Ascending aorta (tissue), 2 donors: ENCODE results near the gene SAAL1. TPM values are rescaled to one million over a fixed set of nuclear protein-coding genes. Genes with fewer than 3 reads are reported as not detected.

Experiments used
- DNase-seq, 2 donors: peaks; one replicate each; pipeline ENCODE4 v3.0.0-alpha.2; 2019; ENCODE audit warnings: low spot score in 2 of 2
- H3K27ac ChIP-seq, 2 donors: fragments of 200-600 bp; sonication (generic); one replicate each; pipeline ENCODE4 v1.5.1; 2016 to 2017; ENCODE audit warnings: mild to moderate bottlenecking in 1 of 2
- H3K27me3 ChIP-seq: fragments of 200-600 bp; sonication (generic); one replicate; pipeline ENCODE4 v1.5.1; 2017
- H3K36me3 ChIP-seq, 2 donors: fragments of 200-600 bp; sonication (generic); one replicate each; pipeline ENCODE4 v1.5.1; 2016
- H3K4me1 ChIP-seq, 2 donors: fragments of 200-600 bp; sonication (generic); one replicate each; pipeline ENCODE4 v1.5.1; 2016 to 2017; ENCODE audit warnings: mild to moderate bottlenecking in 1 of 2
- H3K4me3 ChIP-seq, 2 donors: fragments of 200-600 bp; sonication (generic); one replicate each; pipeline ENCODE4 v1.5.1; 2016 to 2017; ENCODE audit warnings: mild to moderate bottlenecking in 1 of 2
- H3K9me3 ChIP-seq, 2 donors: fragments of 200-600 bp; sonication (generic); one replicate each; pipeline ENCODE4 v1.5.1; 2016
- intact Hi-C: fragments of 100-400 bp; cut with DNase I; formaldehyde crosslinking; loops from one replicate; pipeline ENCODE4 v1.15.1; 2023
- total RNA-seq: library from RNA; depleted of rRNA; stranded (reverse); fragments of >200 nt; gene quantifications from one replicate; pipeline ENCODE4 v1.1.0, GENCODE V29; 2016
- TF ChIP-seq, protein P1 (sequence below), 3 experiments: fragments of 200-600 bp in 2 of 3; fragments of 450-650 bp in 1 of 3; sonication (generic) in 2 of 3; IDR thresholded peaks; one replicate each; pipeline ENCODE4 v1.5.1; 2016 to 2019; ENCODE audit warnings: antibody characterized with exemption in 3 of 3, mild to moderate bottlenecking in 1 of 3, moderate library complexity in 1 of 3

The SAAL1 gene
- total RNA-seq, 1 donor from 2014 or later, result 29.1 TPM

DNA sequence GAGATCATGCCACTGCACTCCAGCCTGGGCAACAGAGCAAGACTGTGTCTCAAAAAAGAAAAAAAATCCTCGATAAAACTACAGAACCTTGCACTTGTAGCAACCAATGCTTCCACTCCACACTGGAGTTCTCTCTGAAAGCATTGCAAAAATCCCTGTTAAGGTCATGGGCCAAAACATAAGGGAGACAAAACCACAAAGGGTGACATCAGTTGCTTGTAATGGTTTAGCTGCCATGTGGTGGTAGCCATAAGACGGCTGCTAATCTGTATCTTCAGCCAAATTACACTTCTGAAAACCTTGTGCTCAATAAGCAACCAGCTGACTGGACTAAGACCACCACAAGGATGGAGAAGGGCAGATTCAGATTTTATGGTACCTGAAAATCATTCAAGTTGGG is 39.3 kb downstream of the SAAL1 start:
- TF ChIP-seq, protein P1, sequence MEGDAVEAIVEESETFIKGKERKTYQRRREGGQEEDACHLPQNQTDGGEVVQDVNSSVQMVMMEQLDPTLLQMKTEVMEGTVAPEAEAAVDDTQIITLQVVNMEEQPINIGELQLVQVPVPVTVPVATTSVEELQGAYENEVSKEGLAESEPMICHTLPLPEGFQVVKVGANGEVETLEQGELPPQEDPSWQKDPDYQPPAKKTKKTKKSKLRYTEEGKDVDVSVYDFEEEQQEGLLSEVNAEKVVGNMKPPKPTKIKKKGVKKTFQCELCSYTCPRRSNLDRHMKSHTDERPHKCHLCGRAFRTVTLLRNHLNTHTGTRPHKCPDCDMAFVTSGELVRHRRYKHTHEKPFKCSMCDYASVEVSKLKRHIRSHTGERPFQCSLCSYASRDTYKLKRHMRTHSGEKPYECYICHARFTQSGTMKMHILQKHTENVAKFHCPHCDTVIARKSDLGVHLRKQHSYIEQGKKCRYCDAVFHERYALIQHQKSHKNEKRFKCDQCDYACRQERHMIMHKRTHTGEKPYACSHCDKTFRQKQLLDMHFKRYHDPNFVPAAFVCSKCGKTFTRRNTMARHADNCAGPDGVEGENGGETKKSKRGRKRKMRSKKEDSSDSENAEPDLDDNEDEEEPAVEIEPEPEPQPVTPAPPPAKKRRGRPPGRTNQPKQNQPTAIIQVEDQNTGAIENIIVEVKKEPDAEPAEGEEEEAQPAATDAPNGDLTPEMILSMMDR (IDR thresholded peaks at IDR 0.05), result no peak
- Histone ChIP-seq H3K9me3 (no peaks in the 10 kb centered on the region), H3K4me3 (no peak overlapping the region), H3K36me3 (no peaks in the 10 kb centered on the region), H3K27ac (no peak overlapping the region), H3K4me1 (no peaks in the 10 kb centered on the region), H3K27me3 (no peaks in the 10 kb centered on the region)
- intact Hi-C loops, result no loop called here
- DNase-seq, result no peak

DNA sequence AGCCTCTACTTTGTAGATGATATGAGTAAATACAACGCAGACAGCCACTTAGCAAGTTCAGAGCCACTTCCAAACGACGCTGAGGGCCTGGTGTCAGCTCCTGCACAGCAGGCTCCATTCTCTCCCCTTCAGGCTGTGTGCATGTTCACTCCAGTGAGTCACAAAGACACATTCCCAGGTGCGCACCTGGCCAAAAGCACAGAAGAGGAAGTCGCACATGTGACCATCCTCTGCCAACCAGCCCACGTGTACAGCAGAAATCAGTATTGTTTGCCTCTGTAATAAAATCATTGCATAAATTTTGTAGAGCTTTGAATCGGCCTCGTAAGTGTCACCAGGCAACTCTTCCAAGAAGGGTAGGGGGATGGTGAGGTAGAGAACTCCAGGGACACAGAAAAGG is 40.3 kb downstream of the SAAL1 start:
- Histone ChIP-seq H3K4me3 (no peak overlapping the region), H3K27me3 (no peaks in the 10 kb centered on the region), H3K36me3 (no peaks in the 10 kb centered on the region), H3K9me3 (no peaks in the 10 kb centered on the region), H3K4me1 (no peaks in the 10 kb centered on the region), H3K27ac (no peak overlapping the region)
- DNase-seq, result no peak
- intact Hi-C loops, result no loop called here
- TF ChIP-seq, protein P1 (IDR thresholded peaks at IDR 0.05), result no peak

DNA sequence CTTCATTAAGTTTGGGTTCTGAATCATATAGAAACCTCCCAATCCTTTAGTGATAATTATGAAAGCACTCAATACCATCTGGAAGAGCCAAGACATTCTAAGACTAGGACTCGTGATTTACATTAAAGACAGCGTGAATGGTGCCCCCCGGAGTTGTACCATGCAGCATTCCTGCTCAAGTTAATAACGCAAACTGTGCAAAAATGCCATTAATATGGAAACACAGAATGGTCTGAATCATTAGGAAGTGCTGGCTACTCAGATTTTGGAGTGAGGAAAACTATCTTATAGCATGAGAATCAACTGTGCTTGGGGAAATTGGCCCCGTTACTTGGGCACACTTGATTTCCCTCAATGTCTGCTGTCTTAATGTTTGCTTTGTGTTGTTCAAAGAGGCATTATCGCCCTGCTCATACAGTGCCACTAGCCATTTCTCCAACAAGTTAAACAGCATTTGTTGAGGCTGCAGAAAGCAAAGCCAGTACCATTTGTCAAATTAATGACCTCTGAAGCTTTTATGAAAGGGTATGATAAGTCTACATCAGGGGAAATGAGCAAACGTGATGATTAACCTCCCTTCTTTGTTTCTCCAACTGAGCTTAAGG is 41.3 kb downstream of the SAAL1 start:
- H3K9me3 ChIP-seq, result no peaks in the 10 kb centered on the region
- DNase-seq, result no peak
- TF ChIP-seq, protein P1 (IDR thresholded peaks at IDR 0.05), result no peak
- H3K27me3 ChIP-seq, result no peaks in the 10 kb centered on the region
- intact Hi-C loops, result no loop called here
- H3K4me1 ChIP-seq, result no peaks in the 10 kb centered on the region
- no peak overlapping the region for H3K4me3 ChIP-seq
- H3K36me3 ChIP-seq, result no peaks in the 10 kb centered on the region
- H3K27ac ChIP-seq, result no peak overlapping the region

DNA sequence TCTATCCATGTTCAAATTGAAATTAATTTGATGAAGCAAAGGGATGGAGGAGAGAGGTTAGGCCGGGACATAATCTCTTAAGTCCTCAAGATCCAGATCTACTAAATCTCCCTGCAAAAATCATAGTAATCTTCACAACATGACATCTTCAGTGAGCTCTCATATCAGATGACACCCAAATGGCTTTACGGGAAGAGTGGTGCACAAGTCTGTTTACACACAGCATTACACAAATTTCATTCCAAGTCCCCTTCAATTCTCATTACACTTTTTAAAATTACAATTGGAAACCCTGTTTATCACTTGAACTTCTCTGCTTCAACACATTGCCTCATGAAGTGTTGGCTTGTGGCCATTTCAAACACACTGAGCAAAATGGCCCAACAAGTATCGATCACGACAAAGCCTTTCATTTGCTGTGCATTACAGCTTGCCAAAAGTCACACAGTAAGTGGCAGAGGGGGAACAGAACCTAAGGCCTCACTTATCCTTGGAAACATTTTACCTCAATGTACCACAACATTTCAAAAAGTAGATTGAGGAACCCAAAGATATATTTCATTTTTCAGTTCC is 41.9 kb downstream of the SAAL1 start:
- TF ChIP-seq, protein P1 (IDR thresholded peaks at IDR 0.05), result no peak
- Histone ChIP-seq H3K27me3 (no peaks in the 10 kb centered on the region), H3K4me3 (no peak overlapping the region), H3K36me3 (no peaks in the 10 kb centered on the region), H3K27ac (no peak overlapping the region), H3K9me3 (no peaks in the 10 kb centered on the region), H3K4me1 (no peaks in the 10 kb centered on the region)
- DNase-seq, result no peak
- intact Hi-C loops, result no loop called here

DNA sequence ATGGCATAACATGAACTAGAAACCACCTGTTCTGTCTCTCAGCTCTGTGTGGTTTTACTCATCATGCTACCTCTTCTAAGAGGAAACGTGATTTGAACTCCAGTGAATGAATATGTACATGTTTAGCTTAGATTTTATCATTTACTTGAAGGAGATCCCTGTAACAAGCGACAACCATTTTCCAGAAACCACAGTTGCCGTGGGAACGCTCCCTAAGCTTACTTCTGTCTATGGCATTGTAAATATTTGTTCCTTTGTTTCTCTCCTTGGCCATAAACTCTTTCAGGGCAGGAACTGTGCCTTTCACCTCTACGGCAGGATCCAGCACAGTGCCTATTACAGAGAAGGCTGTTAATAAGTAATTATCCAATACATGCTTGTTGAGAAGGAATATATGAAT is 42.8 kb downstream of the SAAL1 start:
- TF ChIP-seq, protein P1 (IDR thresholded peaks at IDR 0.05), result no peak
- intact Hi-C loops, result no loop called here
- no peak overlapping the region for H3K27ac ChIP-seq
- no peaks in the 10 kb centered on the region for H3K27me3 ChIP-seq
- H3K36me3 ChIP-seq, result no peaks in the 10 kb centered on the region
- H3K9me3 ChIP-seq, result no peaks in the 10 kb centered on the region
- H3K4me3 ChIP-seq, result no peak overlapping the region
- no peaks in the 10 kb centered on the region for H3K4me1 ChIP-seq
- no peak for DNase-seq
